Nephron (organoid): ENCODE measurements around the gene TFPI.

Source experiments
- H3K27ac Mint-ChIP-seq, 3 experiments: 2 replicates each; pipeline ENCODE4 v1.8.0; 2020; ENCODE audit warnings: mixed read lengths in 3 of 3, mild to moderate bottlenecking in 2 of 3, moderate library complexity in 1 of 3
- H3K27me3 Mint-ChIP-seq: 2 replicates; pipeline ENCODE4 v1.8.0; 2021; ENCODE audit warnings: low read depth, mild to moderate bottlenecking, moderate library complexity, mixed read lengths
- H3K36me3 Mint-ChIP-seq: 2 replicates; pipeline ENCODE4 v1.8.0; 2020; ENCODE audit warnings: low read depth, mixed read lengths
- H3K4me1 Mint-ChIP-seq: 2 replicates; pipeline ENCODE4 v1.8.0; 2020; ENCODE audit warnings: mixed read lengths
- H3K4me3 Mint-ChIP-seq, 3 experiments: 2 replicates each; pipeline ENCODE4 v1.8.0; 2020; ENCODE audit warnings: mild to moderate bottlenecking in 3 of 3, mixed read lengths in 3 of 3, moderate library complexity in 2 of 3
- H3K9me3 Mint-ChIP-seq: 2 replicates; pipeline ENCODE4 v1.8.0; 2020; ENCODE audit warnings: mixed read lengths
- CTCF ChIP-seq, 3 experiments: fragments of 200-600 bp; sonication (generic); IDR thresholded peaks; one replicate each; pipeline ENCODE4 v1.5.0; 2021; ENCODE audit warnings: antibody characterized with exemption in 3 of 3; ENCODE audit not compliant: unreplicated experiment in 3 of 3

Gene TFPI

GRCh38 chr2:187502467-187502866, 51.8 kb downstream of the TFPI start:
- no peak for TF ChIP-seq CTCF (IDR thresholded peaks at IDR 0.05; ENCODE audit: unreplicated experiment in 3 of 3)
- no peaks in the 10 kb centered on the region for H3K27me3 Mint-ChIP-seq
- H3K9me3 Mint-ChIP-seq, result no peaks in the 10 kb centered on the region
- H3K4me1 Mint-ChIP-seq, result peaks cover 7% of the 10 kb centered on the region
- no peak overlapping the region for H3K27ac Mint-ChIP-seq
- H3K4me3 Mint-ChIP-seq, result no peak overlapping the region
- H3K36me3 Mint-ChIP-seq, result no peaks in the 10 kb centered on the region

- Mint-ChIP-seq H3K27ac (no peak overlapping the region), H3K4me1 (peaks cover 7% of the 10 kb centered on the region), H3K36me3 (no peaks in the 10 kb centered on the region), H3K4me3 (no peak overlapping the region), H3K27me3 (no peaks in the 10 kb centered on the region), H3K9me3 (no peaks in the 10 kb centered on the region)
- TF ChIP-seq CTCF (IDR thresholded peaks at IDR 0.05; ENCODE audit: unreplicated experiment in 3 of 3), result peak in 1 of 3 experiments; percentile 20
Measured at GRCh38 chr2:187500585-187501359, 53.5 kb downstream of the TFPI start.

GRCh38 chr2:187499941-187500532, 54.2 kb downstream of the TFPI start:
- H3K36me3 Mint-ChIP-seq, result peaks cover 5% of the 10 kb centered on the region
- no peaks in the 10 kb centered on the region for H3K9me3 Mint-ChIP-seq
- peak; percentile 80 to 95 (median 94) for TF ChIP-seq CTCF (IDR thresholded peaks at IDR 0.05; ENCODE audit: unreplicated experiment in 3 of 3)
- H3K27me3 Mint-ChIP-seq, result no peaks in the 10 kb centered on the region
- H3K4me1 Mint-ChIP-seq, result peaks cover 11% of the 10 kb centered on the region
- H3K27ac Mint-ChIP-seq, result no peak overlapping the region
- H3K4me3 Mint-ChIP-seq, result no peak overlapping the region

- TF ChIP-seq CTCF (IDR thresholded peaks at IDR 0.05; ENCODE audit: unreplicated experiment in 3 of 3), result peak; percentile 51 to 65 (median 53)
- Mint-ChIP-seq H3K9me3 (peaks cover 11% of the 10 kb centered on the region), H3K4me3 (no peak overlapping the region), H3K36me3 (peaks cover 22% of the 10 kb centered on the region), H3K4me1 (peaks cover 4% of the 10 kb centered on the region), H3K27me3 (no peaks in the 10 kb centered on the region), H3K27ac (no peak overlapping the region)
Measured at GRCh38 chr2:187497858-187498463, 56.3 kb downstream of the TFPI start.

- H3K9me3 Mint-ChIP-seq, result peaks cover 14% of the 10 kb centered on the region
- TF ChIP-seq CTCF (IDR thresholded peaks at IDR 0.05; ENCODE audit: unreplicated experiment in 3 of 3), result no peak
- H3K4me1 Mint-ChIP-seq, result peaks cover 7% of the 10 kb centered on the region
- peaks cover 25% of the 10 kb centered on the region for H3K36me3 Mint-ChIP-seq
- no peaks in the 10 kb centered on the region for H3K27me3 Mint-ChIP-seq
- no peak overlapping the region for H3K27ac Mint-ChIP-seq
- H3K4me3 Mint-ChIP-seq, result no peak overlapping the region
Measured at GRCh38 chr2:187497140-187497539, 57.1 kb downstream of the TFPI start.
